H1 (cell line): ENCODE results near the gene EIF4E2. TPM values are rescaled to one million over a fixed set of nuclear protein-coding genes. Genes with fewer than 3 reads are reported as not detected.

Source experiments
- CTCF ChIA-PET: fragments of 300-600 bp; sonication (Branson Sonifier 250); formaldehyde crosslinking; loops from one replicate; lab custom pipeline; 2021; ENCODE audit not compliant: partially characterized antibody; lab: Charles Lee
- POLR2A ChIA-PET: fragments of 300-600 bp; sonication (Branson Sonifier 250); formaldehyde crosslinking; loops from one replicate; lab custom pipeline; 2021; ENCODE audit warnings: inconsistent platforms; ENCODE audit not compliant: partially characterized antibody; lab: Charles Lee
- DNase-seq, 2 experiments: peaks; one replicate each; pipeline versions ENCODE4 v3.0.0 to v3.0.0-alpha.2; 2010 to 2022; ENCODE audit warnings: low spot score in 2 of 2, low read depth in 1 of 2, mixed read lengths in 1 of 2
- FAIRE-seq: peaks from 2 replicates; lab custom pipeline; 2011; peaks lifted over from hg19 to GRCh38; lab: Jason Lieb, UNC
- H2AFZ ChIP-seq: 2 replicates; pipeline ENCODE4 v1.8.1; 2012; ENCODE audit warnings: low read length, inconsistent platforms
- H2AK5ac ChIP-seq: 2 replicates; pipeline ENCODE4 v1.6.1; 2013; ENCODE audit warnings: low read depth, low read length
- H2BK120ac ChIP-seq: replicated peaks from 2 replicates; pipeline ENCODE3; 2013; ENCODE audit warnings: low read depth, low read length, inconsistent platforms
- H2BK12ac ChIP-seq: 2 replicates; pipeline ENCODE4 v1.6.1; 2013; ENCODE audit warnings: low read depth, low read length
- H2BK15ac ChIP-seq: 2 replicates; pipeline ENCODE4 v1.6.1; 2013; ENCODE audit warnings: low read length
- H2BK20ac ChIP-seq: 2 replicates; pipeline ENCODE4 v1.6.1; 2013; ENCODE audit warnings: low read length
- H2BK5ac ChIP-seq: 2 replicates; pipeline ENCODE4 v1.6.1; 2013; ENCODE audit warnings: low read depth, low read length
- H3K14ac ChIP-seq: 2 replicates; pipeline ENCODE4 v1.6.1; 2013; ENCODE audit warnings: inconsistent platforms; ENCODE audit not compliant: insufficient read length
- H3K18ac ChIP-seq: 2 replicates; pipeline ENCODE4 v1.6.1; 2013; ENCODE audit warnings: low read length; ENCODE audit errors: extremely low read depth
- H3K23ac ChIP-seq: 2 replicates; pipeline ENCODE4 v1.6.1; 2013; ENCODE audit warnings: inconsistent platforms; ENCODE audit not compliant: insufficient read length
- H3K23me2 ChIP-seq: 2 replicates; pipeline ENCODE4 v1.6.1; 2013; ENCODE audit warnings: low read depth, low read length
- H3K27ac ChIP-seq: 2 replicates; pipeline ENCODE4 v1.6.1; 2011; ENCODE audit warnings: low read depth, low read length, inconsistent platforms
- H3K27me3 ChIP-seq, 4 experiments: replicated peaks in 1 of 4; 1 replicate in 1 of 4; 2 replicates in 3 of 4; pipeline versions ENCODE4 v1.6.1 to v1.8.1; 2011 to 2013; ENCODE audit warnings: low read length in 3 of 4, mild to moderate bottlenecking in 3 of 4, inconsistent platforms in 2 of 4, mixed read lengths in 2 of 4, moderate library complexity in 1 of 4; ENCODE audit not compliant: control insufficient read depth in 3 of 4, insufficient read depth in 3 of 4; ENCODE audit errors: extremely low read depth in 1 of 4
- H3K36me3 ChIP-seq, 4 experiments: 2 replicates each; pipeline versions ENCODE4 v1.6.1 to v1.8.1; 2011 to 2013; ENCODE audit warnings: mild to moderate bottlenecking in 4 of 4, low read length in 3 of 4, moderate library complexity in 2 of 4, control low read depth in 1 of 4, inconsistent platforms in 1 of 4; ENCODE audit not compliant: insufficient read depth in 4 of 4, control insufficient read depth in 2 of 4
- H3K4ac ChIP-seq: replicated peaks from 2 replicates; pipeline ENCODE3; 2013; ENCODE audit warnings: low read length, low read depth, mixed read lengths, inconsistent platforms; ENCODE audit not compliant: insufficient read length
- H3K4me1 ChIP-seq, 4 experiments: replicated peaks in 1 of 4; 1 replicate in 1 of 4; 2 replicates in 3 of 4; pipeline versions ENCODE4 v1.6.1 to v1.8.1; 2011 to 2013; ENCODE audit warnings: low read length in 3 of 4, inconsistent platforms in 2 of 4, mixed read lengths in 1 of 4; ENCODE audit not compliant: insufficient read depth in 4 of 4, control insufficient read depth in 3 of 4
- H3K4me2 ChIP-seq, 2 experiments: 2 replicates each; pipeline versions ENCODE4 v1.6.1 to v1.8.1; 2011 to 2013; ENCODE audit warnings: low read depth in 2 of 2, low read length in 2 of 2, control low read depth in 1 of 2, inconsistent platforms in 1 of 2, mild to moderate bottlenecking in 1 of 2; ENCODE audit not compliant: insufficient read depth in 1 of 2
- H3K4me3 ChIP-seq, 4 experiments: fragments of 200-600, 300-600 bp in 1 of 4; sonication (generic), shearing (Covaris generic), sonication (Bioruptor Twin) in 1 of 4; 2 replicates each; pipeline versions ENCODE4 v1.5.1 to v1.8.1; 2011 to 2016; ENCODE audit warnings: low read length in 4 of 4, low read depth in 3 of 4, control low read depth in 2 of 4, inconsistent platforms in 2 of 4, mild to moderate bottlenecking in 2 of 4, mixed read lengths in 1 of 4, moderate library complexity in 1 of 4; ENCODE audit not compliant: insufficient read depth in 2 of 4; ENCODE audit errors: extremely low read depth in 1 of 4
- H3K56ac ChIP-seq: replicated peaks from 2 replicates; pipeline ENCODE3; 2013; ENCODE audit warnings: low read depth, mild to moderate bottlenecking, mixed read lengths, low read length, inconsistent platforms; ENCODE audit not compliant: insufficient read length
- H3K79me1 ChIP-seq: 2 replicates; pipeline ENCODE4 v1.6.1; 2013; ENCODE audit warnings: low read depth, low read length, control low read depth
- H3K79me2 ChIP-seq, 2 experiments: 2 replicates each; pipeline versions ENCODE4 v1.6.1 to v1.8.1; 2012 to 2013; ENCODE audit warnings: low read length in 2 of 2, mild to moderate bottlenecking in 2 of 2, inconsistent platforms in 1 of 2; ENCODE audit not compliant: insufficient read depth in 2 of 2, control insufficient read depth in 1 of 2
- H3K9ac ChIP-seq, 4 experiments: replicated peaks in 1 of 4; 1 replicate in 1 of 4; 2 replicates in 3 of 4; pipeline versions ENCODE4 v1.6.1 to v1.8.1; 2011 to 2013; ENCODE audit warnings: low read depth in 3 of 4, low read length in 3 of 4, control low read depth in 2 of 4, mild to moderate bottlenecking in 2 of 4, moderate library complexity in 2 of 4, inconsistent platforms in 1 of 4; ENCODE audit errors: extremely low read depth in 1 of 4
- H3K9me3 ChIP-seq, 2 experiments: 2 replicates each; pipeline versions ENCODE4 v1.6.1 to v1.8.1; 2012 to 2013; ENCODE audit warnings: mild to moderate bottlenecking in 2 of 2, moderate library complexity in 2 of 2, control low read depth in 1 of 2, inconsistent platforms in 1 of 2, low read depth in 1 of 2, low read length in 1 of 2, mixed read lengths in 1 of 2; ENCODE audit not compliant: insufficient read depth in 2 of 2
- H4K20me1 ChIP-seq, 2 experiments: replicated peaks in 1 of 2; 2 replicates each; pipeline versions ENCODE3 to v1.8.1; 2011 to 2013; ENCODE audit warnings: inconsistent platforms in 2 of 2, low read length in 2 of 2, mild to moderate bottlenecking in 1 of 2; ENCODE audit not compliant: insufficient read depth in 2 of 2, control insufficient read depth in 1 of 2
- H4K5ac ChIP-seq: 2 replicates; pipeline ENCODE4 v1.6.1; 2013; ENCODE audit warnings: low read length, low read depth, mixed read lengths, inconsistent platforms; ENCODE audit not compliant: insufficient read length
- H4K8ac ChIP-seq: 2 replicates; pipeline ENCODE4 v1.8.0; 2013; ENCODE audit warnings: mild to moderate bottlenecking, moderate library complexity, low read length, inconsistent platforms; ENCODE audit not compliant: insufficient read depth; ENCODE audit errors: extremely low read depth
- H4K91ac ChIP-seq: replicated peaks from 2 replicates; pipeline ENCODE3; 2013; ENCODE audit warnings: low read length, mixed read lengths, inconsistent platforms; ENCODE audit not compliant: insufficient read length
- SIRT6 ChIP-seq: IDR thresholded peaks from one replicate; pipeline ENCODE4 v1.7.1; 2012; ENCODE audit warnings: low read length, inconsistent platforms
- SP1 ChIP-seq: IDR thresholded peaks from 2 replicates; pipeline ENCODE4 v1.6.1; 2011; ENCODE audit warnings: low read depth, low read length
- WGBS, 2 experiments: shearing (Covaris generic) in 1 of 2; methylation state at CpG; one replicate each; pipeline versions ENCODE4 v1.1.6 to v1.1.7; 2013 to 2015; ENCODE audit warnings: low lambda C conversion rate in 2 of 2, mixed read lengths in 2 of 2, inconsistent platforms in 1 of 2, low coverage in 1 of 2, missing lambda C conversion rate in 1 of 2; ENCODE audit not compliant: insufficient replicate concordance in 2 of 2, insufficient coverage in 1 of 2, insufficient read length in 1 of 2; ENCODE audit errors: extremely low coverage in 1 of 2, missing lambda C conversion rate in 1 of 2; 5-methylcytosine and 5-hydroxymethylcytosine counted together
- polyA plus RNA-seq, 7 experiments: library from polyadenylated mRNA; depleted of rRNA in 3 of 7; stranded (reverse) in 5 of 7; unstranded in 2 of 7; fragments of >200 nt in 5 of 7; fragments of 200-250 nt in 2 of 7; gene quantifications; 1 replicate in 5 of 7; 2 replicates in 1 of 7; 4 replicates in 1 of 7; pipeline versions ENCODE4 v1.2.1 to v1.2.3, GENCODE V29; 2011 to 2013; ENCODE audit warnings: missing spikeins in 2 of 7, mixed read lengths in 2 of 7
- total RNA-seq: library from RNA; stranded (reverse); fragmentation: NEBNext Ultra II Directional; extraction: Animal tissue kit (Norgen Biotek cat#: 25700); gene quantifications from 2 replicates; pipeline ENCODE4 v1.2.1, GENCODE V29; 2021

Gene EIF4E2
- total and polyA plus RNA-seq, 2 of the 8 experiments (the other 6 are each of a cell fraction or from before 2014, with no cell fraction given): 39.4 to 114 TPM

DNA sequence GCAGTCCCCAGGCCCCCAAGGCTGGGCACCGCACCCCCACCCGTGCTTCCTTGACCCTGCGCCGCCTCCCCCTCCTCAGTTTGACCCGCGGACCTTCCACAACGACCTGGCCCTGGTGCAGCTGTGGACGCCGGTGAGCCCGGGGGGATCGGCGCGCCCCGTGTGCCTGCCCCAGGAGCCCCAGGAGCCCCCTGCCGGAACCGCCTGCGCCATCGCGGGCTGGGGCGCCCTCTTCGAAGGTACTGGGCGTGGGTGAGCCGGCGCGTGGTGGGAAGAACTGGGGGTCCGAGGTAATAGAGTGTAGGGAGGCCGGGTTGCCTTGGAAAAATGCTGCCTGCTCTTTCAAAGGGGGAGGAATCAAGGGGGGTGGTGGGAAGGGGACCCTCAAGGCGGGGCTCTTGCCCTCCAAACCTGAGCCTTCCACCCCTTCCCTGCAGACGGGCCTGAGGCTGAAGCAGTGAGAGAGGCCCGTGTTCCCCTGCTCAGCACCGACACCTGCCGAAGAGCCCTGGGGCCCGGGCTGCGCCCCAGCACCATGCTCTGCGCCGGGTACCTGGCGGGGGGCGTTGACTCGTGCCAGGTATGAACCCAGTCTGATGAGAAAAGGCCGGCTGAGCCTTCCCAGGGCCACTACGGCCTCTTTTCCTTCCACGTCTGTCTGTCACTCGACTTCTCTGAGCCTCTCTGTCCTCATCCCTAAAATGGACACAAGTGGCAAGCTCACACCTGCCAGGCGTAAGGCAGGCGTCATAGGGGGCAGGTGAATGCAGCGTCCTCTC, 27.7 kb upstream of the EIF4E2 start:
- Histone ChIP-seq H3K4me3 (peak overlapping the region in 1 of 4 experiments; percentile 60; a peak in 3 of 8 replicates), H3K27me3 (peaks cover 19 to 43% (median 37%) of the 10 kb centered on the region in 4 experiments), H4K91ac (no peak overlapping the region), H3K9ac (no peak overlapping the region), H4K20me1 (peaks cover 3 to 4% of the 10 kb centered on the region in 2 experiments), H4K5ac (no peak overlapping the region), H3K14ac (no peak overlapping the region), H2AK5ac (no peak overlapping the region), H3K23me2 (peaks cover 10% of the 10 kb centered on the region; the same call in 1 of the 2 replicates), H3K23ac (no peak overlapping the region), H3K27ac (no peak overlapping the region), H3K18ac (no peak overlapping the region), H2BK120ac (no peak overlapping the region), H2BK5ac (no peak overlapping the region), H2BK15ac (no peak overlapping the region), H3K4me1 (peaks cover 0 to 22% (median 9%) of the 10 kb centered on the region in 4 experiments; a peak in 6 of 7 replicates), H3K79me1 (no peaks in the 10 kb centered on the region), H2AFZ (no peak overlapping the region; the same call in 1 of the 2 replicates), H3K9me3 (no peaks in the 10 kb centered on the region), H2BK20ac (no peak overlapping the region), H3K4me2 (peak overlapping the region; percentile 54 to 84), H3K36me3 (no peaks in the 10 kb centered on the region), H2BK12ac (0 out of 2 replicates have a peak overlapping the region, but pooled peaks have one; percentile 9), H4K8ac (no peak overlapping the region), H3K4ac (no peak overlapping the region), H3K79me2 (no peaks in the 10 kb centered on the region), H3K56ac (no peak overlapping the region)
- TF ChIP-seq SP1 (peak; percentile 17; the same call in 1 of the 2 replicates), SIRT6 (no peak)
- WGBS, 2 experiments: 38% methylated on average over 36 of the region's 46 CpGs; no CpG with 5 or more reads in 1 of the 2 experiments
- ChIA-PET CTCF (interaction anchor here (0.9 to 10.6 kb wide), 37 partner anchors 11 to 671 kb away, joined by 3 to 176 read pairs (median 6); partner anchors contain the start of genes ALPI and CHRNG), POLR2A (interaction anchor here (0.7 to 1.7 kb wide), 8 partner anchors 14 to 78 kb away, joined by 3 to 5 read pairs (median 4); no protein-coding TSS in a partner anchor)
- FAIRE-seq (no peak), DNase-seq (no peak)
